ENCODE measurements around the gene SURF2.
"Not testable (repeated sequence)": the region's sequence is repeated elsewhere in the genome, so short reads cannot be mapped to it uniquely, and the experiment has no call there.

SURF2 gene

DNA sequence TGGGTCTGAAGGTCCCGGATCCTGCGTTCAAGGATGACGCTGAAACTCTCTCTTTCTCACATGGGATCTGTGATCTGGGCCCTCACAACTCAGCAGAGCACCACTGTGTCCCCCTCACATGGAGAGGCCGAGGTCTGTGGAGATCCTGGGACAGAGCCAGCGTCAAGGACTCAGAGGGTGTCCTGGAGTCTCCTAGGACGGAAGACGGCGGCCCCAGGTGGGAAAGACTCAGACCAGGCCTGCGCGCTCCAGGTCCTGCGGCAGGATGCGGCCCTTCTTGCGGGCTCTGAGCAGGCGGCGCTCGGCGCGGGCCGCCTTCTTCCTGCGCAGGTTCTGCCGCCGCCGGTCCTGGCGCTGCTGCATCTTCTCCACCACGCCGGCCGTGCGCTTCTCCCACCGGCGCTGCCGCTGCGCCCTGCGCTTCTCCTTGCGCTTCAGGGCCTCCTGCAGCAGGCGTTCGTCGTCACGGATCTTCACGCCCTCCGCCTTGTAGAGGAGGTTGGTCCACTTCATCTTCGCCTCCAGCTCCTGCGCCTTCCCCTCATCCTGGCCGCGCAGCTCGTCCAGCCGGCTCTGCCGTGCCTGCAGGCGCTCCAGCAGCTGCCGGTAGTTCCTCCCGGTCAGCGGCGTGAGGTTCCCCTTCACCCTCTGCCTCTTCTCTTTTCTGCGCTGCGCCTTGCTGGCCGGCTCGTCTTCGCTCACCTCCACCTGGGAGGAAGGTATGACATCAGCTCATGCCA lies 24.5 kb upstream of the SURF2 start:
- no peak overlapping the region for H3K4me3 ChIP-seq (replicated peaks in 1 of 2; ENCODE audit: low read depth in 2 of 2, low read length in 2 of 2)
- DNase-seq (ENCODE audit: low read depth in 2 of 2) = no peak

DNA sequence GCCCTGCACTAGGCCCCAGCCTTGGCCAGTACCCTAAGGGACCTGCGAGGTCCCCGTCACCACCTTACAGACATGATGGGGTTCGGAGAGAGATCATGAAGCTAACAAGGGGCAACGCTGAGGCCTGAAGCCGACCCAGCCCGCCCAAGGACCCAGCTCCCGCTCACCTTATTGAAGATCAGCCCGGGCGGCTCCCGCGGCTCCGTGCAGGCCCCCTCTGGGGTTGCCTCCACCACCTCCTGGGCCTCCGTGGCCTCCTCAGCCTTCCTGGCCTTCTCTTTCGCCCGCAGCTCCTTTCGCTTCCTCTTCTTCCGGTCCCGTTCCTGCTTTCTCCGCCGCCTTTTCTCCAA lies 24.0 kb upstream of the SURF2 start:
- TF ChIP-seq, protein P1, sequence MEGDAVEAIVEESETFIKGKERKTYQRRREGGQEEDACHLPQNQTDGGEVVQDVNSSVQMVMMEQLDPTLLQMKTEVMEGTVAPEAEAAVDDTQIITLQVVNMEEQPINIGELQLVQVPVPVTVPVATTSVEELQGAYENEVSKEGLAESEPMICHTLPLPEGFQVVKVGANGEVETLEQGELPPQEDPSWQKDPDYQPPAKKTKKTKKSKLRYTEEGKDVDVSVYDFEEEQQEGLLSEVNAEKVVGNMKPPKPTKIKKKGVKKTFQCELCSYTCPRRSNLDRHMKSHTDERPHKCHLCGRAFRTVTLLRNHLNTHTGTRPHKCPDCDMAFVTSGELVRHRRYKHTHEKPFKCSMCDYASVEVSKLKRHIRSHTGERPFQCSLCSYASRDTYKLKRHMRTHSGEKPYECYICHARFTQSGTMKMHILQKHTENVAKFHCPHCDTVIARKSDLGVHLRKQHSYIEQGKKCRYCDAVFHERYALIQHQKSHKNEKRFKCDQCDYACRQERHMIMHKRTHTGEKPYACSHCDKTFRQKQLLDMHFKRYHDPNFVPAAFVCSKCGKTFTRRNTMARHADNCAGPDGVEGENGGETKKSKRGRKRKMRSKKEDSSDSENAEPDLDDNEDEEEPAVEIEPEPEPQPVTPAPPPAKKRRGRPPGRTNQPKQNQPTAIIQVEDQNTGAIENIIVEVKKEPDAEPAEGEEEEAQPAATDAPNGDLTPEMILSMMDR (IDR thresholded peaks at IDR 0.05; ENCODE audit: low read depth, low read length) = no peak
- DNase-seq (ENCODE audit: low read depth in 2 of 2) = no peak
- H3K4me3 ChIP-seq (replicated peaks in 1 of 2; ENCODE audit: low read depth in 2 of 2, low read length in 2 of 2) = no peak overlapping the region

More for the DNA sequence above, 24.5 kb upstream of the SURF2 start:
- TF ChIP-seq, protein P1 (IDR thresholded peaks at IDR 0.05; ENCODE audit: low read depth, low read length) = no peak

DNA sequence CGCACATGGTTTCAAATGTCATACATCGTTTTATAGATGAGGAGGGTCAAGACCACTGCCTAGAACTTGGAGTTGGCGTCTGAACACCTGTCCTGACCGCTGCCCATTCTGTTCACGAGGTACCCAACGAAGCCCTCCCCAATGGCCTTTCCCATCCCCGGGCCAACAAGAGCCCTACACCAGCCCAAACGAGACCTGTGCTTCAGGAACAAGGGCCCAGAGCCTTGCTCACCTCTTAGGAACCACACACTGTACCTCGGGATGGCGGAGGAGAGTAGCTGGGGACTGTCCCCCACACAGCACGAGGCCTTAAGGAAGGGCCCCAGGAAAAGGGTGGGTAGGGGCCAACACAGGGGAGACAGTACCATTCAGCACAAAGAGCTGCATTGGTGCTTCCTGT lies 23.3 kb upstream of the SURF2 start:
- TF ChIP-seq, protein P1 (IDR thresholded peaks at IDR 0.05; ENCODE audit: low read depth, low read length) = no peak
- H3K4me3 ChIP-seq (replicated peaks in 1 of 2; ENCODE audit: low read depth in 2 of 2, low read length in 2 of 2) = no peak overlapping the region
- no peak for DNase-seq (ENCODE audit: low read depth in 2 of 2)

DNA sequence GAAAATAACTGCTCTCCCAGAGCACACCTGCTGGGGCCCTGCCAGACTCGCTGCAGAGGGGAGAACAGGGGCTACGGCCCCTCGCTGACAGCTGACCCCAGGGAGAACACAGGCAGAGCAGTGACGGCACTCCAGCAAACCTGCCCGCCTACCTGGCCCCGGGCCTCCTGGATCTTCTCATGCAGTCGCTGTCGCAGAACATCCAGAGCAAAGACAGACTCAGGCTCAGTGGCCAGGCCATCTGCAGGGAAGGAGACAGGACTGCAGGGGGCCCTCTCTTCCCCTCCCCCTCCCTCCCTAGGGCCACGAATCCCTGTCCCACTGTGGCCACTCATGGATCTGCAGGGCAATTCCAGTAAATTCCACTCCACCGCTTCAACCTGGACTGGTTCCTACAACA lies 22.8 kb upstream of the SURF2 start:
- no peak for DNase-seq (ENCODE audit: low read depth in 2 of 2)
- TF ChIP-seq, protein P1 (IDR thresholded peaks at IDR 0.05; ENCODE audit: low read depth, low read length) = no peak
- no peak overlapping the region for H3K4me3 ChIP-seq (replicated peaks in 1 of 2; ENCODE audit: low read depth in 2 of 2, low read length in 2 of 2)

DNA sequence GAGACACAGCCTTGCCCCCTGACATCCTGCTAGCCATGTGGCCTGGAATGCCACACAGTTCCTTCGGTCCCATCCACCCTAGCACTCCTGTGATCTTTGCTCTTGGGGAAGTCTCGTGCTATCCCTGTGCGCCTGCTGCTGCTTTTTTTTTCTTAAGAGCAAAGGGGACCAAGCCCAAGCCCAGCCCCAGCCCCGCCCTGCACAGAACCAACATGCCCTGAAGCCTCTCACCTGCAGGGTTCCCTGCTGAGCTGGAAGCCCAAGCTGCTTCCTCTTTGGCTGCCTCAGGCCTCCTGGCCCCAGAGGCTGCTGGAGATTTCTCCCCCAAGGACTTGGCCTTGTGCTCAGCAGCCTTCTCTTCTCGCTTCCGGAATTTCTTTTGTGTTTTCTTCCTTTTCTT lies 22.2 kb upstream of the SURF2 start:
- H3K4me3 ChIP-seq (replicated peaks in 1 of 2; ENCODE audit: low read depth in 2 of 2, low read length in 2 of 2) = no peak overlapping the region
- TF ChIP-seq, protein P1 (IDR thresholded peaks at IDR 0.05; ENCODE audit: low read depth, low read length) = no peak
- DNase-seq (ENCODE audit: low read depth in 2 of 2) = no peak

DNA sequence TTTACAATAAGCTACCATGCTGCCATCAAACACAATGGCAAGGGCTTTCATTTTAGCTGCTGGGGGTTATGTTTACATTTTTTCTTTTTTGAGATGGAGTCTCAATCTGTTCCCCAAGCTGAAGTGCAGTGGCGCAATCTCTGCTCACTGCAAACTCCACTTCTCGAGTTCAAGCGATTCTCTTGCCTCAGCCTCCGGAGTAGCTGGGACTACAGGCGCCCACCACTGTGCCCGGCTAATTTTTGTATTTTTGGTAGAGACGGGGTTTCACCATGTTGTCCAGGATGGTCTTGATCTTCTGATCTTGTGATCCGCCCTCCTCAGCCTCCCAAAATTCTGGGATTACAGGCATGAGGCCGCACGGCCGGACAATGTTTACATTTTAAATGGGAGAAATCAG lies 21.5 kb upstream of the SURF2 start:
- DNase-seq (ENCODE audit: low read depth in 2 of 2) = not testable (repeated sequence)
- H3K4me3 ChIP-seq (replicated peaks in 1 of 2; ENCODE audit: low read depth in 2 of 2, low read length in 2 of 2) = peak overlapping the region; percentile 97 to 98

DNA sequence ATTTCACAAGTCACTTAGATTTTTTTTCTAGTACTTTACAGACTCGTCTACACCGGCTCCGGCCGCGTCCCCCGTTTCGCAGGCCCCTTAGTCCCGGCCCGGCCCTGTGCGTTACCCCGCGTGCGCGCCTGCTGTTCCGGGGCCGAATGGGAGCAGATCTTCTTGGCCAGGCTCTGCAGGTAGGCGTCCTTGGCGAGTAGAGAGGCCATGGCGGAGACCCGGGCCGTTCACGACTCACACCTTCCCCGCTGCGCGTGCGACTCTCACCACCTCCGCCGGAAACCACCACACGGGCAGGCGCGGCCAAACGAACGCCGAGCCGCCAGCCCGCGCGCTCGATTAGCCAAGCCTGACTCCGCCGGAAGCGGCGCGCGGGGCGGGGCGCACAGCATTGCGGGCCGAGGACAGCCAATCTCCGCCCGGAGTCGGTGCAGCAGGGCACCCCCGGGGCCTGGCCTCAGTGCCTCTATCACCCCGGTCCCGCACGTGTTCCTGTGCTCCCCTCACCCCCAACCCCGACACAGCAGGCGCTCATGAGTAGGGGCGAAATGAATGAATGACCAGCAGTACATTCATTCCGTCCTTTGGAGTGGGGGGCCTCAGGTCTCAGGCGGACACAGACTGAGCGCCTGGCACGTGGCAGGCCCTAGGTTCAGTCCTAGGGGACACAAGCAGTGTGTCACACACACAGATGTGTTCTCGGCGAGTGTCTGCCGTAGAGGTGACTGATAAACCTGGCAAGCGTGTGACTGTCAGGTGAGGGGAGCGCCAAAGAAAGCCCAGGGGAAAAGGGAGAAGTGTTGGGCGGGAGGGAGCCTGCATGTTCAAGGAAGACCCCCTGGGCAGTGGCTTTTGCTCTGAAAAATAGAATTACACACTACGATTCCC lies 20.2 kb upstream of the SURF2 start, which contains the start of gene SURF6:
Gene SURF6 (minus strand): TSS at position 265 of the 888 bp plus-strand sequence. CDS start 56 bp downstream, at position 209.
- H3K4me3 ChIP-seq (replicated peaks in 1 of 2; ENCODE audit: low read depth in 2 of 2, low read length in 2 of 2) = peak within 1 kb of the TSS; percentile 97 to 98
- TF ChIP-seq, protein P1 (IDR thresholded peaks at IDR 0.05; ENCODE audit: low read depth, low read length) = no peak
- DNase-seq (ENCODE audit: low read depth in 2 of 2) = peak; percentile 86 to 90

Measured in cardiac fibroblast (primary cell).